HS-27A (cell line): ENCODE results near the gene POLD4.
A peak's percentile ranks its signal among the peaks of the same experiment; 100 is the strongest.
"Not testable (repeated sequence)": the region's sequence is repeated elsewhere in the genome, so short reads cannot be mapped to it uniquely, and the experiment has no call there.

Source experiments
- DNase-seq: peaks from one replicate; pipeline ENCODE4 v3.0.0-alpha.2; 2012; ENCODE audit warnings: low read depth, missing footprints

POLD4 gene

DNA sequence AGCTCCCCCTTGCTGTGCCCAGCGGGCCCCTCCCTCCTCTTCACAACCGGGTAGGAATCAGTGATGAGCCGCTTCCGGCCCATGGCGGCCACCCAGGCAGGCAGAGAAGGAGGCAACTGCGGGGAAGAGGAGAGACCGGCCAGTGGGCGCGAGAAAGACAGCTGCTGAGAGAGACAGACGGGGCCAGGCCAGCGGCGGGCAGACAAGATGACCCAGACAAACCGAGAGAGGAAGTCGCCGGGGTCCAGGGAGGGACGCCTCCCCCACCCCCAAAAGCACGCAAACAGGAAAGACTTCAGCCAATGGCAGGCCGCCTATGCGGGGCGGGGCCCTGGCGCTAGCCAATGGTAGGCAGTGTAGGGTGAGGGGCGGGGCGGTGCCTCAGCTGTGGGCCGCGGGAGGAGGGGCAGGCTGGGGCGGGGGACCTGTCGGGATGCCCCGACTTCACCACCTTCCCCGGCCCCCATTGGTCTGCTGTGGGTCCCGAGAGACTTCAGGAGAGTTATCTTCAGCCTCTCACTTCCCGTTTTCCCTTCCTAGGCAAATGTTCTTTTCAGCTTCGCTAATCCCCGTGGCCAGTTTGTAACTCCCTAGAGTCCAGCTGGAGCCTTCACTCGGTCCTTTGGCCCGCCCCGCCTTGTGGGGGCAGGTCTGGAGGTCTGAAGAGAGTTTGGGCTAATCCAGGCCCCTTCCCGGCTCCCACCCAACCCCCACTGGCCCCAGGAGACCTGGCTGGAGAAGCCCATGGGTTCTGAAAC, at the start of gene POLD4:
POLD4 (minus strand) TSS at position 230 of the 758 bp plus-strand sequence; CDS start at position 83, 147 bp downstream.
- peak; percentile 94 for DNase-seq

DNA sequence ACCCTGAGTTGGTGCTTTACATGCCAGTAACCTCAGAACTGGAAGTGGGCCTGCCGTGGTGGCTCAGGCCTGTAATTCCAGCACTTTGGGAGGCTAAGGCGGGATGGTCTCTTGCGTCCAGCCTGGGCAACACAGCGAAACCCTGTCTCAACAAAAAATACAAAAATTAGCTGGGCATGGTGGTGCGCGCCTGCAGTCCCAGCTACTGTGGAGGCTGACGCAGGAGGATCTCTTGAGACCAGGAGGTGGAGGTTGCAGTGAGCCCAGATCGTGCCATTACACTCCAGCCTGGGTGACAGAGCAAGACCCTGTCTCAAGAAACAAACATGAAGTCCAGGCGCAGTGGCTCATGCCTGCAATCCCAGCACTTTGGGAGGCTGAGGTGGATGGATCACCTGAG, 49.7 kb upstream of the POLD4 start:
- not testable (repeated sequence) for DNase-seq

DNA sequence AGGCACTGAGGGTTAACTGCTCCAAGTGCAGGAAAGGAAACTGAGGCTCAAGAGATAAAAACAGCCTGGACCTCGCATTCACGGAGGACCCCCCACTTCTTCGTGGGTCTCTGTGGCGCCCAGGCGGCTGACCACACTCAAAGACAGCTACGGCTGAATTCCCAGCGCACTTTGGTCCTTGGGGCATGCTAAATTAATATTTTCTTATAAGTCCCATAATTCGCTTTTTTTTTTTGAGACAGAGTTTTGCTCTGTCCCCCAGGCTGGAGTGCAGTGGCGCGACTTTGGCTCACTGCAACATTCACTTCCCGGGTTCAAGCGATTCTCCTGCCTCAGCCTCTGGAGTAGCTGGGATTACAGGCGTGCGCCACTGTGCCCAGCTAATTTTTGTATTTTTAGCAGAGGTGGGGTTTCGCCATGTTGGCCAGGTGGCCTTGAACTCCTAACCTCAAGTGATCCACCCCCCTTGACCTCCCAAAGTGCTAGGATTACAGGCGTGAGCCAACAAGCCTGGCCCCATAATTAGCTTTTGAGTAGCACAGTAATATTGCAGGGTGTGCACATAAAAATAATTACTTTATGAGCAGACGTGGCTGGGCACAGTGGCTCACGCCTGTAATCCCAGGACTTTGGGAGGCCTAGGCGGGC, 49.0 kb upstream of the POLD4 start:
- not testable (repeated sequence) for DNase-seq

DNA sequence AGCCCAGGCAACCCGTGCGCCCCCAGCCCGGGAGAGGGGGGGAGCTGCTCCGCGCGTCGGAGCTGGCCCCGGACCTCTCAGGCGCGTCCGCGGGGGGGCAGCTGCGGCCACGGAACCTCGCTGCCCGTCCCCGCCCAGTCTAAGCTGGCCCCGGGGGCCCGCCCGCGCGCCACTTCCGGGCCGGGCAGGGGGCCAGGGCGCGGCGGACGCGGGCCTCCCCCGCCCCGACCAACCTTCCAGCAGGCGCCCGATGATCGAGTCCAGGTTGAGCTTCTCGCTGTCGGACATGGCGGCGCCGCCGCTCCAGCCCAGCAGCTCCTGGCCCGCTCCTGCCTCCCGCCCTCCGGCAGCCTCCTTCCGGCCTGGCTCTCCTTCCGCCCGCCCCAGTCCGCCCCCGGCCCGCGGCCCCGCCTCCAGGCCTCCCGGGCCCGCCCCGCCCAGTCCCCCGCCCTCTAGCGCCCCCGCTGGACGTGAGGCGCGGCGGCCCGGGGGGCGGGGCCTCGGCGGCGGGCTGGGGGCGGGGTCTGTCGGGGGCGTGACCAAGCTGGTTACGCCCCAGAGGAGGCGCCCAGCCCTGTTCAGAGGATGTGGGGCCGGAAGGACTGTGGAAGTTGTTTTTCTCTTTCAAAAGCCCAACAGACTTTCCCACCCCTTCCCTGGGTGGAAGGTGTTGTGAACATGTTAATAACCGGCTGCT, 48.3 kb upstream of the POLD4 start, which contains the start of gene PPP1CA:
PPP1CA (minus strand) TSS at position 364 of the 697 bp plus-strand sequence; CDS start at position 288, 76 bp downstream.
- DNase-seq = no peak

DNA sequence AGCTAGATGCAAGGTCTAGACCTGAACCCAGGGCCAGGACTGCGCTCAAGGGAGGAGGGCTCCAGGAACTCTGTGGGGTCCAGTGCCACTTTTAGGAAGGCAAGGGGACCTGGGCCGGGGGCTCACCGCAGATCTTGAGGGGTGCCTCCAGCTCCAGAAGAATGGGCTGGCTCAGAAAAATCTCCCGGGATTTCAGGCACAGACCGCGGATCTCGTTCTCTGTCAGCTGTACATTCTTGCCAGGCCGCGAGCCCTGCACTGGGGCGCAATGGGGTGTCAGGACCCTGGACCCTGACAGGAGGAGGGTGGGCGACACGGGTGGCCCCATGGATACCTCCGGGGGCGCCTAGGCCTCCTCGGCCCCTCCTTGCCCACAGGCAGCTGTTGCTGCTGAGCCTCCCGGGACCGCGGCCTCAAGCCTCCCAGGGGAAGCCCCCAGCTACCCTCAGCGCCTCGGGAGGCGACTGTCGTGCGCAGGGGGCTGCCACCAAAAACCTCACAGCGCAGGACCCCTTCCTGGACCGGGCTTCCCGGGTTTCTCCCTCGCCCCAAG, 47.7 kb upstream of the POLD4 start:
- DNase-seq = no peak

DNA sequence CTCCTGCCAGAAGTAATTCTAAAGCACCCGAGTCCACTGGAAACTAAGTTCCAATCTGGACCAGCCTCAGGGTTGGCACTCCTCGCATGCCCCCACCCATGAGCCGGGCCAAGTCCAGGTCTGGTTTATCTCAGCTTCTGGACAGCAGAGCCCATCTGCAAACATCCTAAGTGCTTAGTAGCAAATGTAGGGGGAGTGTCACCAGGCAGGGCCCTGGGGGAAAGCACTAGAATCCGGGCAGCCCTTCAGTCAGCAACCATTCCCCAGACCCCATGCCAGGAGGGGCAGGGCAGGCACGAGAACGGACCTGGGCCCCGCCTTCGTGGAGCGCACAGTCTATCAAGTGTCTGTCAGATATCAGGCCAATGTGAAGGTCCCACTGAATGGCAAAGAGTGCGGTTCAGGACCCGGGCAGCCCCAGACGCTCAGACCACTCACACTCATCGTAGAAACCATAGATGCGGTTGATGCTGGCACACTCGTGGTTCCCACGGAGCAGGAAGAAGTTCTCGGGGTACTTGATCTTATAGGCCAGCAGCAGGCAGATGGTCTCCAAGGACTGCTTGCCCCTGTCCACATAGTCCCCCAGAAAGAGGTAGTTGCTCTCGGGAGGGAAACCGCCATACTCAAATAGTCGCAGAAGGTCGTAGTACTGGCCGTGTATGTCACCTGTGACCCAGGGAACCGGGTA, 47.0 kb upstream of the POLD4 start:
- DNase-seq = no peak

DNA sequence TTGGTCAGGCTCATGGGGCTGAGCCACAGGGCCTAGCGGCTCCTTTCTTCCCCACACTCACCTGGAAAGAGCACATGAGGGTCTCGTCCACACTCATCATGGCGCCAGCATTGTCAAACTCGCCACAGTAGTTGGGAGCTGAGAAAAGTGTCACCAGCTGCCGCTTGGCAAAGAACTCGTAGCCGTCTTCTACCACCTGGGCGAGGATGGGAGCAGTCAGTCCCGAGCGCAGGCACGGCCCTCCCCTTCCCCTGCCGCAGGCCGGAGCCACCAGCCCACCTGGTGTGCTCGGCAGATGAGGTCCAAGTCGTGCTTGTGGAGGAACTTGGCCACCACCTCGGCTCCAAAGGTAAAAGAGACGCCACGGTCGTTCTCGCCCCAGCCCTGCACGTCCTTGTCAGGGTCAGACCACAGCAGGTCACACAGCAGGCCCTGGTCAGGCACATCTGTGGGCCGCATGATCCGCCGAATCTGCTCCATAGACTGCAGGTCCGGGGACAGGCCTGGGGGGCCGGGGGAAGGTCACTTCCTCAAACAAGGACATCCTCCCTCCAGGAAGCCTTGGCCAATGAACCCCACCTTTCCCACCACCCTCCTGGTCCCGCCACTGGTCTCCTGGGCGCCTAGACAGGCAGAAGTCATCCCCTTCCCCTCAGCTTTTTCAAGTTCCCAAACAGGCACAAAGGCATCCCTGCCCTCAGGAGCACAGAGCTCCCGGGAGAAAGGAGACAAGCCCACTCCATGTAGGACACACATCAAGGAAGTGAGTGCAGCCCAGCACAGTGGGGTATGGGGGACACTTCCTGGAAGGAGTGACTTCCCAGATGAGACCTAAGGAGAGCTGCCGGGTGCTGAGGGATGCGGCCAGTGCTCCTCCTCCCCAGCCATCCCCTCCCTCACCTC, 45.6 kb upstream of the POLD4 start:
- DNase-seq = no peak

DNA sequence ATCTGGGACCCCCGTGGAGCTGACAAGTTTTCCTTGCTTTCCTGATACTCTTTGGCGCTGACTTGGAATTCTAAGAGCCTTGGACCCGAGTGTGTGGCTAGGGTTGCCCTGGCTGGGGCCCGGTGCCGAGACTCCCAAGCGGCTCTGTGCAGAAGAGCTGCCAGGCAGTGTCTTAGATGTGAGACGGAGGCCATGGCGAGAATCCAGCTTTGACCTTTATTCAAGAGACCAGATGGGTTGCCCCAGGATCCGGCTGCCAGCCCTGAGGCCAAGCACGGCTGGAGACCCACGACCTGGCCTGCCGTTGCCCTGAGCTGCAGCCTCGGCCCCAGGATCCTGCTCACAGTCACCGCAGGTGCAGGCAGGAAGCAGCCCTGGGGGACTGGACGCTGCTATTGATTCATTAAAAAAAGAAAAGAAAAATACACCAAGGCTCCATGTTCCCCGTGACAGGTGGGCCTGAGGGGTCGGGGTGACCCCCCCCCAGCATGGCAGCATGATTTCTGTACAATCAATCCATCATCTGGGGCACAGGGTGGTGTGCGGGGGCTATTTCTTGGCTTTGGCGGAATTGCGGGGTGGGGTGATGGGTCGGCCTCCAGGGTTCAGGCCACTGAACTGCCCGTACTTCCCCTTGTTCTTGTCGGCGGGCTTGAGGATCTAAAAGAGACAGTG, 44.8 kb upstream of the POLD4 start:
- no peak for DNase-seq

DNA sequence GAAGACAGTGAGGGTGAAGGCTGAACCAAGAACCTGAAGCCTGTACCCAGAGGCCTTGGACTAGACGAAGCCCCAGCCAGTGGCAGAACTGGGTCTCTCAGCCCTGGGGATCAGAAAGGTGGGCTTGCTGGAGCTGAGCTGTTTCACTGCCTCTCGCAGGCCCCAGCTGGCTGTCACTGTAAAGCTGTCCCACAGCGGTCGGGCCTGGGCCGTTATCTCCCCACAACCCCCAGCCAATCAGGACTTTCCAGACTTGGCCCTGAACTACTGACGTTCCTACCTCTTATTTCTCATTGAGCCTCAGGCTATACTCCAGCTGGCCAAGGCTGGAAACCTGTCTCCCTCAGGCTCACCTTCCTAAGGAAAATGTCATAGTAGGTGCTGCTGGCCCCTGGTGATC, 44.2 kb upstream of the POLD4 start:
- no peak for DNase-seq

DNA sequence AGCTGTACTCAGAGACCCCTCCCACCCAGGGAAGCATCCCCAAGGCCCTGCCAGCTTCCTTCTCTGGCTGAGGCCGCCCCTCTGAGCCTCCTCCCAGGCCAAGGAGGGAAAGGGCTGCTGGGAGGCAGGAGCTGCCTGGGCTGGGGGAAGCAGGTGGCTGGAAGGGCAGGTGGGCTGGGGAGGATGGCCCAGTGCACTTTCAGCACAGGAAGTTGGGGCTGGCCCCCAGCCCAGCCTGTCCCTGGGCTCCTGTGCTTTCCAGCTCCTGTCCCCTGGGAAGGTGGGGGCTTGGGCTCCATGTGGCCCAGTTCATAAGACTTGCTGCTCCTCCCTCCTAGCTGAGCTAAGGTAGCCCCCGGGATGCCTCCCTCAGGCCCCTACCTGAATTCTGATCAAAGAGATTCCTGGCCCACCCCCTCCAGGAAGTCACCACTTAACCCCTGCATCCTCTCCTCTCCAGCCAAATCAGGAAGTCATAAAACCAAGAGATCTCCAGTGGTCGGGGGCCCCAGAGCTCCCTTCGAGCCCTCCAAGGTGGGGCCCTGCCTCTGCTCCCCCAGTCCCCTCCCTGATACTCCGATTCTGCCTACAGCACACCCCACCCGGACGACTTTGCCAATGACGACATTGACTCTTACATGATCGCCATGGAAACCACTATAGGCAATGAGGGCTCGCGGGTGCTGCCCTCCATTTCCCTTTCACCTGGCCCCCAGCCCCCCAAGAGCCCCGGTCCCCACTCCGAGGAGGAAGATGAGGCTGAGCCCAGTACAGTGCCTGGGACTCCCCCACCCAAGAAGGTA, 43.4 kb upstream of the POLD4 start:
- DNase-seq = no peak

DNA sequence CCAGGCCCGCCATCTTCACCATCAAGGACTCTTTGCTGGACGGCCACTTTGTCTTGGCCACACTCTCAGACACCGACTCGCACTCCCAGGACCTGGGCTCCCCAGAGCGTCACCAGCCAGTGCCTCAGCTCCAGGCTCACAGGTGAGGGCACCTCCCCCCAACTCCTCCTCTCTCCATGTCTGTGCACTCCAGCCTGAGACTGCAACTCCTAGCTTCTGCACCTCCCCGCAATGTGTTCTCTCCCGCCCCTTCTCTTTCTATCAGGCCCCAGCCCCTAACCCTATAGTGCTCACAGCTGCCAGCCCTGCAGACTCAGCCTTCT, 42.9 kb upstream of the POLD4 start:
- no peak for DNase-seq

DNA sequence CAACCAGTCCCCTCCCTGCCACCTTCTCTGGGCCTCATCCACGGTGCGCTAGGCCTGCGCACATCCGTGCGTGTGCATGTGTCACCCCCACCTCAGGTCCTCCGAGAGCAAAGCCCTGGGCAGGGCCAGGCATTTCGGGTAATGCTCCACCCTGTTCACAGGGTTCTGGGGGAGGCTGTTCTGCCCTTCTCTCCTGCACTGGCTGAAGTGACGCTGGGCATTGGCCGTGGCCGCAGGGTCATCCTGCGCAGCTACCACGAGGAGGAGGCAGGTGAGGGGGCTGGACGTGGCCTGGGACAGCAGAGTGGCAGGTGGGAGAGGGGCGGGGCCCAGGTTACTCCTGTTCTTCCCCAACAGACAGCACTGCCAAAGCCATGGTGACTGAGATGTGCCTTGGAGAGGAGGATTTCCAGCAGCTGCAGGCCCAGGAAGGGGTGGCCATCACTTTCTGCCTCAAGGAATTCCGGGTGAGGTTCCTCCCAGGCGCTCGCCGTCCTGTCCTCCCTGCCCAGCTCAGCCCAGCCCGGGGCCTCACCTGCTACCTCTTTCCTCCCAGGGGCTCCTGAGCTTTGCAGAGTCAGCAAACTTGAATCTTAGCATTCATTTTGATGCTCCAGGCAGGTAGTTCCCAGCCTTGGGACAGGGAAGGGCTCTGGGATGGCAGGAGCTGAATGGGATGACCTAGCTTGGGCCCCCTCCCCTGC, 42.4 kb upstream of the POLD4 start:
- no peak for DNase-seq

DNA sequence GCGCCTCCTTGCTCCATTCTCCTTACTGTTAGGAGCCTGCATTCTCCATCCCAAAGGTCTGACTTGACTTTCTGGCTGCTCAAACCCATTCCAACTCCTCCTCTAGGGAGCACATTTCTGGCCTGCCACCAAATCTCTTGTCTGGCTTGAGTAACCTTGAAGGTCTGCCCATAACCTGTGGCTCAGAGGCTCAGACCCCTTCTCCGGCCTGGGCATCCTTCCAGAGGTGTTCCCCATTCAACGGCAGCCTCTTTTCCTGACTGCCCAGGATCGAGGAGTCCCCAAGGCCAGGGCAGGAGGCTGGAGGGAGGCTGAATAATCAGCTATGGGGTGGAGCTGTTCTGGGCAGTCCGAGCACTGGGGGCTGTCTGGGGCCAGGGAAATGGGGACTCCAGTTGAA, 40.6 kb upstream of the POLD4 start:
- no peak for DNase-seq

DNA sequence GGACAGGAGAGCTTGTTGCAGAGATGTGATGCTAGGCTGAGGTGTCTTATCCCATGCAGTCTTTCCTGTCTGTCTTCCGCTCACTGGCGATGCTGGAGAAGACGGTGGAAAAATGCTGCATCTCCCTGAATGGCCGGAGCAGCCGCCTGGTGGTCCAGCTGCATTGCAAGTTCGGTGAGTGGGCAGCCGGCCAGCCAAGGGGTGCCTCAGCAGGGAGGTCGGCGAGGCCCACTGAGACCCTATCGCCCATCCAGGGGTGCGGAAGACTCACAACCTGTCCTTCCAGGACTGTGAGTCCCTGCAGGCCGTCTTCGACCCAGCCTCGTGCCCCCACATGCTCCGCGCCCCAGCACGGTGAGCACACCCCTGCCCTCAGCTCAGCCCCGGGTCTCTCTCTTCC, 40.1 kb upstream of the POLD4 start:
- no peak for DNase-seq

DNA sequence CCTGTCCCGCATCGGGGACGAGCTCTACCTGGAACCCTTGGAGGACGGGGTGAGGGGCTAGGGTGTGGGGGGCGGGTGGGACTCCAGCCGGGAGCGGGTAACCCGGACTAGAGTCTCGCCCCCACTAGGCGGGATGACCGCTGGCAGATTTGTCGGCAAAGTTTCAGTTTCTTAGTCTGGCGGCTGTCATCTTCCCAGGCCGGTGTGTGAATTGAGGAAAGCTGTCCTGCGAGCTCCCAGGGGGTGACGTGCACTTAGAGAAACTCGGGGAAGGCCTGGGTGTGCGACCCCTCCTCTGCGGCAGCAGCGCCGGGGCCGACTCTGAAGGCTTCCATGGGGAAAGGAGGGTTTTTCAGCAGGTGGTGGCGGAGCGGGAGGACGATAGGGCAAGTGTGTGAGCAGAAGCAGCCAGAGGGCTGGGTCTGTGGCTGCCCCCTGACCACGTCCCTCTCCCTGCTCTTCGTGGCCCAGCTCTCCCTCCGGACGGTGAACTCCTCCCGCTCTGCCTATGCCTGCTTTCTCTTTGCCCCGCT, 38.9 kb upstream of the POLD4 start:
- DNase-seq = no peak

DNA sequence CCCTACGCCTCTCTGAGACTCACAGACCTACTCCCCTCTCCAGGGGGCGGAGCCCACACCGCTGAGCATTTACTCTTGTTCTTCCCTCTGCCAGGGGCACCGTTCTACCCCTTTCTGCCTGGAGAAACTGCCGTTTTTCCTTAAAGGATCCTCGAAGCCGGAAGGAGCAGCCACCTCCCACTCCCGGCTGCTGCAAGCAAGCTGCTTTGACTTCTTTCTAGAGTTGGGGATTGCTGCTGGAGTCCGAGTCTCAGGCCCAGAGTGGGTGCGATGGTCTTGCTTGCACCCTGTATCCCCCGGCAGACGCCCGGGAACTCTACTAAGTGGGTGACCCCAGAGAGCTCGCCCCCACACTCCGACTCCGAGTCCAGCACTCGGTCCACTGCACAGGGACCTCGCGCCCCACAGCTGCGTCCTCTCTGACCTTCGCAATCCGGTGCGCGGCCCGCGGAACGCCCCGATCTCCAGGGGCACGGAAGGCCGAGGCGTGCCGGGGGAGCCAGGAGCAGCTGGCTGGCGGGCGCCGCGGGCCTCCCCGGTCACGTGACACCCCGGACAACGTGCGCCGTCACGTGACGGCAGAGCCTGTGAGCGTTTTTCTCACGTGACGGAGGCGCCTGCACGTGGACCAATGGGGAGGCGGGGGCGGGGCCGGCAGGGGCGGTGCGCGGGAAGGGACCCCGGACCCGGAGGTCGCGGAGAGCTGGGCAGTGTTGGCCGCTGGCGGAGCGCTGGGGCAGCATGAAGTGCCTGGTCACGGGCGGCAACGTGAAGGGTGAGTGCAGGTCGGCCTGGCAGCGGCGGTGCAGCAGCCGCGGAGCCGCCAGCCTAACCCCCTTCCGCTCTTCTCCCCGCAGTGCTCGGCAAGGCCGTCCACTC, 38.2 kb upstream of the POLD4 start, which contains the start of gene RAD9A:
RAD9A (plus strand) TSS at position 683 of the 879 bp plus-strand sequence; CDS start at position 742, 59 bp downstream.
- peak; percentile 89 for DNase-seq

DNA sequence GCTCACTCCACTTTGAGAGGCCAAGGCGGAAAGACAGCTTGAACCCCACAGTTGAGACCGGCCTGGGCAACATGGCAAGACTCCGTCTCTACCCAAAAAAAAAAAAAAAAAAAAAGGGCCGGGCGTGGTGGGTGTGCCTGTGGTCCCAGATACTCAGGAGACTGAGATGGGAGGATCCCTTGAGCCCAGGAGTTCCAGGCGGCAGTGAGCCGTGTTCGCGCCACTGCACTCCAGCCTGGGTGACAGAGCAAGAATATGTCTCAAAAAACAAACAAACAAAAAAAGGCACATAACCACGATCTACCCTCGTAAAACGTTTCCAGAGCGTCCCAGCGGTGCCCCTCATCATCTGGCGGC, 37.6 kb upstream of the POLD4 start:
- DNase-seq = no peak

DNA sequence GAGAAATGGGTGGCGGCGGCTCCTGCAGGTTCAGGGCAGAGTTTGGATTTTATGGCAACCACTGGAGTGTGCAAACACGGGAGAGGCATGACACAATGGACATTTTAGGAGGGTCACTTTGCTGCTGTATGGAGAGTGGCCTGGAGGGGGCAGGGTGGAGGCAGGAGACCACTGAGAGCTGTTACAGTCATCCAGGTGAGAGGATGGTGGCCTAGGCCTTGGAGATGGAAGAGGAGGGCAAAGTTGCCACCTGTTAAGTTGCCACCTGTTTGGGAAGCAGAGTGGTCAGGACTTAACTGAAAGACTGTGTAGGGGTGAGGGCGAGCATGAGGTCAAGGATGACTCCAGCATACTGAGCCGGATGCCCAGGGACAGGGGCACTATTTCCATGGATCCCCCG, 36.1 kb upstream of the POLD4 start:
- DNase-seq = no peak
